H1 (cell line): ENCODE measurements around the gene KIF1C. TPM values are rescaled to one million over a fixed set of nuclear protein-coding genes. Genes with fewer than 3 reads are reported as not detected.

ENCODE experiments used
- ATF2 ChIP-seq: IDR thresholded peaks from 2 replicates; pipeline ENCODE4 v1.6.1; 2012; ENCODE audit warnings: low read length, inconsistent platforms
- KDM5A ChIP-seq: fragments of 200-600 bp; IDR thresholded peaks from 2 replicates; pipeline ENCODE4 v1.7.1; 2012; ENCODE audit warnings: mild to moderate bottlenecking, low read length, inconsistent platforms, mixed read lengths
- polyA plus RNA-seq, 7 experiments: library from polyadenylated mRNA; depleted of rRNA in 3 of 7; stranded (reverse) in 5 of 7; unstranded in 2 of 7; fragments of >200 nt in 5 of 7; fragments of 200-250 nt in 2 of 7; gene quantifications; 1 replicate in 5 of 7; 2 replicates in 1 of 7; 4 replicates in 1 of 7; pipeline versions ENCODE4 v1.2.1 to v1.2.3, GENCODE V29; 2011 to 2013; ENCODE audit warnings: missing spikeins in 2 of 7, mixed read lengths in 2 of 7
- total RNA-seq: library from RNA; stranded (reverse); fragmentation: NEBNext Ultra II Directional; extraction: Animal tissue kit (Norgen Biotek cat#: 25700); gene quantifications from 2 replicates; pipeline ENCODE4 v1.2.1, GENCODE V29; 2021

KIF1C gene
- total and polyA plus RNA-seq, 2 of the 8 experiments (the other 6 are each of a cell fraction or from before 2014, with no cell fraction given): 14.3 to 114 TPM

- TF ChIP-seq ATF2 (no peak), KDM5A (no peak)
Observed at GRCh38 chr17:4948166-4948930, 49.4 kb upstream of the KIF1C start, which contains the start of gene PFN1 (continued).
